Suprapubic skin (tissue), 3 donors: ENCODE results near the gene STEEP1.

Experiments
- EP300 ChIP-seq: sonication (generic); formaldehyde crosslinking; IDR thresholded peaks from one replicate; pipeline ENCODE4 v1.6.1; 2017; ENCODE audit warnings: antibody characterized with exemption
- TF ChIP-seq, protein P1 (sequence below), 2 donors: fragments of 200-600 bp in 1 of 2; fragments of 450-650 bp in 1 of 2; sonication (generic) in 1 of 2; IDR thresholded peaks; one replicate each; pipeline ENCODE4 v1.5.1; 2016 to 2019; ENCODE audit warnings: antibody characterized with exemption in 2 of 2, mild to moderate bottlenecking in 1 of 2, moderate library complexity in 1 of 2

DNA sequence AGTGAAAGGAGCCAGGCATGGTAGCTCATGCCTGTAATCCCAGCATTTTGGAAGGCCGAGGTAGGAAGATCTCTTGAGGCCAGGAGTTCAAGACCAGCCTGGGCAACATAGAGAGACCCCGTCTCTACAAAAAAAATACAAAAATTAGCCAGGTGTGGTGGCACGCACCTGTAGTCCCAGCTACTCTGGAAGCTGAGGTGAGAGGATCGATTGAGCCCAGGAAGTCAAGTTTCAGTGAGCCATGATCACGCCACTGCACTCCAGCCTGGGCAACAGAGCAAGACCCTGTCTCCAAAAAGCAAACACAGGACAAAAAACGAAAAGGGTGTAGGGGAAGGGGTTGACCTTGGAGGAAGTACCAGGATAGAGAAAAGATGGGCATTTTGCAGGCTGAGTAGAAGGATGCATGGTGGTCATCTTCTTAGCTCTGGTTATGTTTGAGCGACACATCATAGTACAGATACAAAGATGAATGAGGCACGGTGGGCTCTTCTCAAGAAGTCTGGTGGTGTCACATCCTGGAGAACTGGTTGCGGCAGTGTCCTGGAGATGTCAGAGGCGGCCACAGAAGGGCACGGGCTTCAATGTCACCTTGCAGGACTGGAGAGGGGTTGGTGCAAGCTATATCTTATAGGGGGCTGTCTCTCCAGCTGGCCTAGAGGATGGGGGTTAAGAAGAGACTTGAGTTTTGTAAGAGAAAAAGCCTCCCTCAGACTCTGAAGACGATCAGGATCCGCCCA lies 65.0 kb downstream of the STEEP1 start:
- TF ChIP-seq EP300, result no peak
- TF ChIP-seq, protein P1, sequence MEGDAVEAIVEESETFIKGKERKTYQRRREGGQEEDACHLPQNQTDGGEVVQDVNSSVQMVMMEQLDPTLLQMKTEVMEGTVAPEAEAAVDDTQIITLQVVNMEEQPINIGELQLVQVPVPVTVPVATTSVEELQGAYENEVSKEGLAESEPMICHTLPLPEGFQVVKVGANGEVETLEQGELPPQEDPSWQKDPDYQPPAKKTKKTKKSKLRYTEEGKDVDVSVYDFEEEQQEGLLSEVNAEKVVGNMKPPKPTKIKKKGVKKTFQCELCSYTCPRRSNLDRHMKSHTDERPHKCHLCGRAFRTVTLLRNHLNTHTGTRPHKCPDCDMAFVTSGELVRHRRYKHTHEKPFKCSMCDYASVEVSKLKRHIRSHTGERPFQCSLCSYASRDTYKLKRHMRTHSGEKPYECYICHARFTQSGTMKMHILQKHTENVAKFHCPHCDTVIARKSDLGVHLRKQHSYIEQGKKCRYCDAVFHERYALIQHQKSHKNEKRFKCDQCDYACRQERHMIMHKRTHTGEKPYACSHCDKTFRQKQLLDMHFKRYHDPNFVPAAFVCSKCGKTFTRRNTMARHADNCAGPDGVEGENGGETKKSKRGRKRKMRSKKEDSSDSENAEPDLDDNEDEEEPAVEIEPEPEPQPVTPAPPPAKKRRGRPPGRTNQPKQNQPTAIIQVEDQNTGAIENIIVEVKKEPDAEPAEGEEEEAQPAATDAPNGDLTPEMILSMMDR (IDR thresholded peaks at IDR 0.05), result no peak
